HG03139 (cell line): ENCODE results near the gene TBX1.
"Not testable (repeated sequence)": the region's sequence is repeated elsewhere in the genome, so short reads cannot be mapped to it uniquely, and the experiment has no call there.

Source experiments
- ATAC-seq: cut with Tn5 transposase; IDR thresholded peaks from one replicate; pipeline ENCODE4 v1.9.1; 2021; ENCODE audit not compliant: unreplicated experiment

Gene TBX1

GRCh38 chr22:19779685-19780268 is 19.2 kb downstream of the TBX1 start:
- no peak for ATAC-seq

GRCh38 chr22:19782533-19782932 is 22.0 kb downstream of the TBX1 start:
- no peak for ATAC-seq

- no peak for ATAC-seq
These were observed 23.2 kb downstream of the TBX1 start for GRCh38 chr22:19783586-19784383.

GRCh38 chr22:19784384-19785175 is 24.0 kb downstream of the TBX1 start:
- ATAC-seq: no peak

- no peak for ATAC-seq
These were observed 25.1 kb downstream of the TBX1 start for GRCh38 chr22:19785461-19786263.

- no peak for ATAC-seq
These were observed 25.6 kb downstream of the TBX1 start for GRCh38 chr22:19786264-19786585.

GRCh38 chr22:19786959-19787848 is 26.6 kb downstream of the TBX1 start:
- no peak for ATAC-seq

- ATAC-seq: no peak
These were observed 27.2 kb downstream of the TBX1 start for GRCh38 chr22:19787849-19788141.

GRCh38 chr22:19788661-19789225 is 28.2 kb downstream of the TBX1 start:
- no peak for ATAC-seq

- no peak for ATAC-seq
These were observed 28.8 kb downstream of the TBX1 start for GRCh38 chr22:19789406-19789805.

- ATAC-seq: no peak
These were observed 29.2 kb downstream of the TBX1 start for GRCh38 chr22:19789828-19790227.

GRCh38 chr22:19791243-19791642 is 30.7 kb downstream of the TBX1 start:
- no peak for ATAC-seq

- no peak for ATAC-seq
These were observed 31.3 kb downstream of the TBX1 start for GRCh38 chr22:19791894-19792293.

GRCh38 chr22:19792383-19792896 is 31.9 kb downstream of the TBX1 start:
- ATAC-seq: not testable (repeated sequence)

GRCh38 chr22:19793161-19793560 is 32.6 kb downstream of the TBX1 start:
- ATAC-seq: no peak

- no peak for ATAC-seq
These were observed 33.2 kb downstream of the TBX1 start for GRCh38 chr22:19793661-19794310.

GRCh38 chr22:19795617-19796008 is 35.0 kb downstream of the TBX1 start:
- ATAC-seq: no peak

GRCh38 chr22:19796160-19796559 is 35.6 kb downstream of the TBX1 start:
- ATAC-seq: no peak
